ENCODE data around the gene MYF6. TPM values are rescaled to one million over a fixed set of nuclear protein-coding genes. Genes with fewer than 3 reads are reported as not detected.

MYF6 gene
- total and polyA plus RNA-seq, 2 donors from 2014 or later: not detected

- no peaks in the 10 kb centered on the region for H3K4me1 ChIP-seq (ENCODE audit: control insufficient read depth in 2 of 3, insufficient read depth in 2 of 3, low read depth in 1 of 3, low read length in 3 of 3)
- DNase-seq: no peak
- intact Hi-C loops (cut with DNase I): no loop called here
- no peak overlapping the region for H3K4me3 ChIP-seq (ENCODE audit: low read length in 3 of 3)
- no peaks in the 10 kb centered on the region for H3K36me3 ChIP-seq (ENCODE audit: control insufficient read depth in 2 of 3, insufficient read depth in 3 of 3, low read length in 3 of 3)
- TF ChIP-seq CTCF (IDR thresholded peaks at IDR 0.05; ENCODE audit: borderline replicate concordance, extremely low read depth, insufficient read depth): no peak
- no peaks in the 10 kb centered on the region for H3K27me3 ChIP-seq (ENCODE audit: control insufficient read depth, insufficient read depth, low read length)
- no peaks in the 10 kb centered on the region for H3K9me3 ChIP-seq (ENCODE audit: control insufficient read depth in 2 of 3, insufficient read depth in 1 of 3, low read length in 3 of 3)
- no peak for FAIRE-seq
- no peak overlapping the region for H3K27ac ChIP-seq (ENCODE audit: low read depth in 2 of 2, low read length in 2 of 2)
- H3K9ac ChIP-seq (ENCODE audit: low read length in 3 of 3): no peak overlapping the region
Observed at GRCh38 chr12:80700327-80700726, 7.1 kb upstream of the MYF6 start.

- H3K9ac ChIP-seq (ENCODE audit: low read length in 3 of 3): no peak overlapping the region
- no peak for FAIRE-seq
Observed at GRCh38 chr12:80701388-80701787, 6.0 kb upstream of the MYF6 start.

GRCh38 chr12:80702889-80703805 is 4.3 kb upstream of the MYF6 start:
- FAIRE-seq (peak; percentile 3), DNase-seq (no peak)
- intact Hi-C loops (cut with DNase I): no loop called here
- peaks cover 7% of the 10 kb centered on the region for H3K27me3 ChIP-seq (ENCODE audit: control insufficient read depth, insufficient read depth, low read length)
- H3K9ac ChIP-seq (ENCODE audit: low read length in 3 of 3): peak overlapping the region in 1 of 3 donors; percentile 15
- H3K4me3 ChIP-seq (ENCODE audit: low read length in 3 of 3): peak overlapping the region in 2 of 3 donors; percentile 39 to 47
- H3K36me3 ChIP-seq (ENCODE audit: control insufficient read depth in 2 of 3, insufficient read depth in 3 of 3, low read length in 3 of 3): no peaks in the 10 kb centered on the region
- no peaks in the 10 kb centered on the region for H3K4me1 ChIP-seq (ENCODE audit: control insufficient read depth in 2 of 3, insufficient read depth in 2 of 3, low read depth in 1 of 3, low read length in 3 of 3)
- TF ChIP-seq CTCF (IDR thresholded peaks at IDR 0.05; ENCODE audit: borderline replicate concordance, extremely low read depth, insufficient read depth): no peak
- no peaks in the 10 kb centered on the region for H3K9me3 ChIP-seq (ENCODE audit: control insufficient read depth in 2 of 3, insufficient read depth in 1 of 3, low read length in 3 of 3)
- H3K27ac ChIP-seq (ENCODE audit: low read depth in 2 of 2, low read length in 2 of 2): peak overlapping the region; percentile 30 to 63

More at GRCh38 chr12:80701388-80701787, 6.0 kb upstream of the MYF6 start:
- Histone ChIP-seq H3K36me3 (ENCODE audit: control insufficient read depth in 2 of 3, insufficient read depth in 3 of 3, low read length in 3 of 3) (no peaks in the 10 kb centered on the region), H3K4me3 (ENCODE audit: low read length in 3 of 3) (no peak overlapping the region), H3K9me3 (ENCODE audit: control insufficient read depth in 2 of 3, insufficient read depth in 1 of 3, low read length in 3 of 3) (no peaks in the 10 kb centered on the region), H3K27me3 (ENCODE audit: control insufficient read depth, insufficient read depth, low read length) (peaks cover 2% of the 10 kb centered on the region), H3K27ac (ENCODE audit: low read depth in 2 of 2, low read length in 2 of 2) (no peak overlapping the region), H3K4me1 (ENCODE audit: control insufficient read depth in 2 of 3, insufficient read depth in 2 of 3, low read depth in 1 of 3, low read length in 3 of 3) (no peaks in the 10 kb centered on the region)
- intact Hi-C loops (cut with DNase I): no loop called here
- no peak for TF ChIP-seq CTCF (IDR thresholded peaks at IDR 0.05; ENCODE audit: borderline replicate concordance, extremely low read depth, insufficient read depth)
- DNase-seq: no peak
